Osteocyte (in vitro differentiated cells): ENCODE data around the gene PRKN. TPM values are rescaled to one million over a fixed set of nuclear protein-coding genes. Genes with fewer than 3 reads are reported as not detected.

Source experiments
- DNase-seq: peaks from one replicate; pipeline ENCODE4 v3.0.0; 2021; ENCODE audit warnings: mixed read lengths; ENCODE audit not compliant: unreplicated experiment; ENCODE audit errors: extremely low spot score
- H3K27ac Mint-ChIP-seq: one replicate; pipeline ENCODE4 v1.8.0; 2021; ENCODE audit warnings: mild to moderate bottlenecking, mixed read lengths; ENCODE audit not compliant: unreplicated experiment
- H3K27me3 Mint-ChIP-seq: one replicate; pipeline ENCODE4 v1.8.0; 2021; ENCODE audit warnings: mixed read lengths; ENCODE audit not compliant: unreplicated experiment
- H3K36me3 Mint-ChIP-seq: one replicate; pipeline ENCODE4 v1.8.0; 2021; ENCODE audit warnings: mixed read lengths; ENCODE audit not compliant: unreplicated experiment
- H3K4me1 Mint-ChIP-seq: one replicate; pipeline ENCODE4 v1.8.0; 2021; ENCODE audit warnings: mixed read lengths; ENCODE audit not compliant: unreplicated experiment
- H3K4me3 Mint-ChIP-seq: one replicate; pipeline ENCODE4 v1.8.0; 2021; ENCODE audit warnings: mild to moderate bottlenecking, moderate library complexity, mixed read lengths; ENCODE audit not compliant: unreplicated experiment
- H3K9me3 Mint-ChIP-seq: one replicate; pipeline ENCODE4 v1.8.0; 2021; ENCODE audit warnings: mixed read lengths; ENCODE audit not compliant: unreplicated experiment
- CTCF ChIP-seq: fragments of 200-600 bp; sonication (generic); IDR thresholded peaks from 2 replicates; pipeline ENCODE4 v1.5.0; 2021; ENCODE audit warnings: antibody characterized with exemption, mild to moderate bottlenecking, moderate library complexity
- total RNA-seq: library from RNA; stranded (reverse); gene quantifications from 2 replicates; pipeline ENCODE4 v1.2.1, GENCODE V29; 2021

The PRKN gene
- total RNA-seq, 1 donor from 2014 or later = 13.4 TPM

- DNase-seq = no peak
- Mint-ChIP-seq H3K27me3 (no peaks in the 10 kb centered on the region), H3K9me3 (peaks cover 4% of the 10 kb centered on the region), H3K36me3 (peaks cover 3% of the 10 kb centered on the region), H3K27ac (no peak overlapping the region), H3K4me3 (no peak overlapping the region), H3K4me1 (peaks cover 19% of the 10 kb centered on the region)
- no peak for TF ChIP-seq CTCF
Measured at GRCh38 chr6:162092816-162093502, 634.6 kb downstream of the PRKN start.

GRCh38 chr6:162090734-162091133, 636.8 kb downstream of the PRKN start:
- Mint-ChIP-seq H3K4me3 (no peak overlapping the region), H3K27ac (peak overlapping the region; percentile 72), H3K9me3 (peaks cover 4% of the 10 kb centered on the region), H3K4me1 (peaks cover 19% of the 10 kb centered on the region), H3K36me3 (peaks cover 1% of the 10 kb centered on the region), H3K27me3 (no peaks in the 10 kb centered on the region)
- no peak for TF ChIP-seq CTCF
- DNase-seq = no peak

- H3K27ac Mint-ChIP-seq = no peak overlapping the region
- peaks cover 19% of the 10 kb centered on the region for H3K4me1 Mint-ChIP-seq
- TF ChIP-seq CTCF = no peak
- peaks cover 1% of the 10 kb centered on the region for H3K36me3 Mint-ChIP-seq
- no peaks in the 10 kb centered on the region for H3K27me3 Mint-ChIP-seq
- no peak for DNase-seq
- H3K9me3 Mint-ChIP-seq = peaks cover 4% of the 10 kb centered on the region
- H3K4me3 Mint-ChIP-seq = no peak overlapping the region
Measured at GRCh38 chr6:162088091-162088490, 639.5 kb downstream of the PRKN start.

- Mint-ChIP-seq H3K36me3 (peaks cover 4% of the 10 kb centered on the region), H3K27ac (no peak overlapping the region), H3K4me1 (peaks cover 9% of the 10 kb centered on the region), H3K4me3 (no peak overlapping the region), H3K9me3 (peaks cover 16% of the 10 kb centered on the region), H3K27me3 (no peaks in the 10 kb centered on the region)
- DNase-seq = no peak
- TF ChIP-seq CTCF = no peak
Measured at GRCh38 chr6:162085561-162085960, 642.0 kb downstream of the PRKN start.

- Mint-ChIP-seq H3K9me3 (peaks cover 12% of the 10 kb centered on the region), H3K4me3 (no peak overlapping the region), H3K36me3 (peaks cover 3% of the 10 kb centered on the region), H3K4me1 (no peaks in the 10 kb centered on the region), H3K27ac (no peak overlapping the region), H3K27me3 (no peaks in the 10 kb centered on the region)
- no peak for DNase-seq
- TF ChIP-seq CTCF = no peak
Measured at GRCh38 chr6:162082520-162082919, 645.0 kb downstream of the PRKN start.
